ENCODE measurements around the gene ZNF525.
"Not testable (repeated sequence)": the region's sequence is repeated elsewhere in the genome, so short reads cannot be mapped to it uniquely, and the experiment has no call there.

ZNF525 gene

GRCh38 chr19:53365134-53365898 is at the start of gene ZNF525:
Gene ZNF525, plus strand, starts transcription at chr19:53365705. Its CDS starts 6,577 bp downstream, at chr19:53372282.
- DNase-seq: peak; percentile 65

GRCh38 chr19:53328967-53329366 is 36.5 kb upstream of the ZNF525 start:
- DNase-seq: no peak

GRCh38 chr19:53332484-53332883 is 33.0 kb upstream of the ZNF525 start:
- DNase-seq: no peak

- no peak for DNase-seq
Measured at GRCh38 chr19:53333066-53333462, 32.4 kb upstream of the ZNF525 start.

GRCh38 chr19:53333463-53334449 is 31.7 kb upstream of the ZNF525 start, which contains the start of gene ZNF845:
Gene ZNF845, plus strand, starts transcription at chr19:53333749. Its CDS starts 7,559 bp downstream, at chr19:53341308.
- peak; percentile 16 for DNase-seq

- not testable (repeated sequence) for DNase-seq
Measured at GRCh38 chr19:53344403-53344802, 21.1 kb upstream of the ZNF525 start.

GRCh38 chr19:53355739-53356138 is 9.8 kb upstream of the ZNF525 start:
- no peak for DNase-seq

GRCh38 chr19:53357821-53358581 is 7.5 kb upstream of the ZNF525 start:
- no peak for DNase-seq

- DNase-seq: not testable (repeated sequence)
Measured at GRCh38 chr19:53360056-53360455, 5.4 kb upstream of the ZNF525 start.

GRCh38 chr19:53365899-53366493 is 491 bp downstream of the ZNF525 start:
- no peak for DNase-seq

- DNase-seq: no peak
Measured at GRCh38 chr19:53372196-53372595, 6.7 kb downstream of the ZNF525 start.

GRCh38 chr19:53374288-53374687 is 8.8 kb downstream of the ZNF525 start:
- no peak for DNase-seq

- DNase-seq: no peak
Measured at GRCh38 chr19:53374743-53375142, 9.2 kb downstream of the ZNF525 start.

GRCh38 chr19:53381376-53381775 is 15.9 kb downstream of the ZNF525 start:
- DNase-seq: no peak

GRCh38 chr19:53388168-53388567 is 22.7 kb downstream of the ZNF525 start:
- no peak for DNase-seq

- no peak for DNase-seq
Measured at GRCh38 chr19:53388904-53389303, 23.4 kb downstream of the ZNF525 start.

GRCh38 chr19:53389571-53389970 is 24.1 kb downstream of the ZNF525 start:
- no peak for DNase-seq

GRCh38 chr19:53389978-53390377 is 24.5 kb downstream of the ZNF525 start:
- no peak for DNase-seq

- no peak for DNase-seq
Measured at GRCh38 chr19:53394522-53394973, 29.0 kb downstream of the ZNF525 start.

- DNase-seq: peak; percentile 31
Measured at GRCh38 chr19:53394974-53395839, 29.7 kb downstream of the ZNF525 start, which contains the start of gene ZNF765. Gene ZNF765, plus strand, starts transcription at chr19:53395149. Its CDS starts 2,867 bp downstream, at chr19:53398016.

Measured in NCI-H1417 treated with DMSO at 0.1 percent for 48 hours (cell line).